Endothelial cell (in vitro differentiated cells): ENCODE data around the gene SLC12A8. TPM values are rescaled to one million over a fixed set of nuclear protein-coding genes. Genes with fewer than 3 reads are reported as not detected.

ENCODE experiments used
- DNase-seq: peaks from one replicate; pipeline ENCODE4 v3.0.0; 2021; ENCODE audit warnings: low spot score
- H3K27ac Mint-ChIP-seq: one replicate; pipeline ENCODE4 v1.8.0; 2021; ENCODE audit warnings: mixed read lengths, inconsistent platforms; ENCODE audit not compliant: unreplicated experiment
- H3K27me3 Mint-ChIP-seq: one replicate; pipeline ENCODE4 v1.8.0; 2021; ENCODE audit warnings: mild to moderate bottlenecking, moderate library complexity, mixed read lengths, inconsistent platforms; ENCODE audit not compliant: unreplicated experiment
- H3K36me3 Mint-ChIP-seq: one replicate; pipeline ENCODE4 v1.8.0; 2021; ENCODE audit warnings: mild to moderate bottlenecking, low read depth, mixed read lengths, inconsistent platforms; ENCODE audit not compliant: unreplicated experiment
- H3K4me1 Mint-ChIP-seq: one replicate; pipeline ENCODE4 v1.8.0; 2021; ENCODE audit warnings: mild to moderate bottlenecking, mixed read lengths, inconsistent platforms; ENCODE audit not compliant: unreplicated experiment
- H3K4me3 Mint-ChIP-seq: one replicate; pipeline ENCODE4 v1.8.0; 2021; ENCODE audit warnings: mild to moderate bottlenecking, mixed read lengths, inconsistent platforms; ENCODE audit not compliant: unreplicated experiment
- H3K9me3 Mint-ChIP-seq: one replicate; pipeline ENCODE4 v1.8.0; 2021; ENCODE audit warnings: mixed read lengths, inconsistent platforms; ENCODE audit not compliant: unreplicated experiment
- total RNA-seq: library from RNA; stranded (reverse); fragmentation: NEBNext Ultra II Directional; extraction: Animal tissue kit (Norgen Biotek cat#: 25700); gene quantifications from one replicate; pipeline ENCODE4 v1.2.1, GENCODE V29; 2021; ENCODE audit not compliant: unreplicated experiment
- TF ChIP-seq, protein P1 (sequence below): fragments of 200-600 bp; sonication (generic); IDR thresholded peaks from one replicate; pipeline ENCODE4 v1.5.0; 2021; ENCODE audit warnings: antibody characterized with exemption; ENCODE audit not compliant: unreplicated experiment

The SLC12A8 gene
- total RNA-seq, 1 donor from 2014 or later = 0.54 TPM

DNA sequence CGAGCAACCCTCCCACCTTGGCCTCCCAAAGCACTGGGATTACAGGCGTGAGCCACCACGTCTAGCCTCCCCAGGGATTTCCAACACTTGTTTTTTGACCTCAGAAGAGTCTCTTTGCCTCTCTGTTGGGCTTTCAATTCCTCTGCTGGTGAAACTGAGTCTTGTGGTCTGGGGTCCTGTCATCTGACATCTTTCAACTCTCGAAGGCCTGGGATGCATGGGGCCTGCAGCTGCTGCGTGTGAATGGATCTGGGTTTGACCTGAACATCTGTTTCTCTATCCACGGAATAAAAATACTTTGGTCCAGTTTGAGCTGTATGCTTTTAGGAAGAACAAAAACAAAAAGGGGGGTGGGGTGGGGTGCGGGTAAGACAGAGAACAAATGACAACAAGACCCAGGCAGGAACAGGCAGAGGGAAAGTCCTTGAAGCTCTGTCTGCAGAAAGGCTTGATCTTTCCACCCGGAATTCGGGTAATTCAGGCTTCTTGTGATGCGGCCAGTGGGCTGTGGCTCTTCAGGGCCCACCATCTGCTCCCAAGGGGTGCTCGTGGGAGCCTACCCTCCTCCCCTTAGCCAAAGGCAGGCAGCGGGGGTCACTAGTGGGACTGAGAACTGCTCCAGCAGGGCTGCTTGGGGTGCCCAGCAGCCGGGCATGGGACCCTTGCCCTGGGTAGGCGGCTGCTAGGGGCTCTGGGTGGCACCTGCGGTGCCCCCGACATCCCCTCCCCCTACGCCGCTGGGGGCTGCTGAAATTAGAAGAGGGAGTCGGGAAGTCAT is 71.5 kb downstream of the SLC12A8 start:
- no peak overlapping the region for H3K4me3 Mint-ChIP-seq
- no peak for DNase-seq
- H3K4me1 Mint-ChIP-seq = peaks cover 34% of the 10 kb centered on the region
- peaks cover 6% of the 10 kb centered on the region for H3K27me3 Mint-ChIP-seq
- H3K9me3 Mint-ChIP-seq = no peaks in the 10 kb centered on the region
- H3K36me3 Mint-ChIP-seq = peaks cover 7% of the 10 kb centered on the region
- H3K27ac Mint-ChIP-seq = no peak overlapping the region
- TF ChIP-seq, protein P1, sequence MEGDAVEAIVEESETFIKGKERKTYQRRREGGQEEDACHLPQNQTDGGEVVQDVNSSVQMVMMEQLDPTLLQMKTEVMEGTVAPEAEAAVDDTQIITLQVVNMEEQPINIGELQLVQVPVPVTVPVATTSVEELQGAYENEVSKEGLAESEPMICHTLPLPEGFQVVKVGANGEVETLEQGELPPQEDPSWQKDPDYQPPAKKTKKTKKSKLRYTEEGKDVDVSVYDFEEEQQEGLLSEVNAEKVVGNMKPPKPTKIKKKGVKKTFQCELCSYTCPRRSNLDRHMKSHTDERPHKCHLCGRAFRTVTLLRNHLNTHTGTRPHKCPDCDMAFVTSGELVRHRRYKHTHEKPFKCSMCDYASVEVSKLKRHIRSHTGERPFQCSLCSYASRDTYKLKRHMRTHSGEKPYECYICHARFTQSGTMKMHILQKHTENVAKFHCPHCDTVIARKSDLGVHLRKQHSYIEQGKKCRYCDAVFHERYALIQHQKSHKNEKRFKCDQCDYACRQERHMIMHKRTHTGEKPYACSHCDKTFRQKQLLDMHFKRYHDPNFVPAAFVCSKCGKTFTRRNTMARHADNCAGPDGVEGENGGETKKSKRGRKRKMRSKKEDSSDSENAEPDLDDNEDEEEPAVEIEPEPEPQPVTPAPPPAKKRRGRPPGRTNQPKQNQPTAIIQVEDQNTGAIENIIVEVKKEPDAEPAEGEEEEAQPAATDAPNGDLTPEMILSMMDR = no peak

DNA sequence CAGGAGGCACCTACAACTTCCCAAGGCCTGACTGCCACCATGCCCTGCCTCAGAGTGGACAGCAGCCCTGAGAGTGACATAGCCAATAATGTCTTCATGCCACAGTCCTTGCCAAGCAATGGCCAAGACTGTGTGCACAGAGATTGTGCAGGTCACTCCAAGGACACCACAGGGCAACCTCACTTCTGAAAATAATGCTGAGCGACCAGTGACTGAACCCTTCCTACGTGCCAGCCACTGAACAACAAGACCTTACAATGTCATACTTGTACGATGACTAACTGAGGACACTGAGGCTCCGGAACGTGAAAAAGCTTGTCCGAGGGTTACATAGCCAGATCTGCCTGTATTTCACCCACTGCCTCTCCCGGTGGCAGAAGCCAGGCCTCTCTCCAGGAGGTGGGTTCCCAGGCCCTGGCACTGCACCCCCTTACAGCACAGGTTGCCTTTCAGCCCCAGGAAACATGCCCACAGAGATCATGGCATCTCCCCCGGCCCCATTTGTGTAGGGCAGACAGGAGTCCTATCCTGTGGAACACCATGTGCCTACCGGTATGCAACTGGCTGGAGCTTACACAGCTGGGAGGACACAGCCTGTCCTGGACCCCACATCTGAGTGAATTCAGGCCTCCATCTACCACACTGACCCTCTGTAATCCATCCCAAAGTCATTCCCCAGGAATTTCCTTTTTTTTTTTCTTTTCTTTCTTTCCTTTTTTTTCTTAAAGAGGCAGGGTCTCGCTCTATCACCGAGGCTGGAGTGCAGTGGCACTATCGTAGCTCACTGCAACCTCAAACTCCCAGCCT is 72.3 kb downstream of the SLC12A8 start:
- Mint-ChIP-seq H3K36me3 (peaks cover 7% of the 10 kb centered on the region), H3K4me3 (no peak overlapping the region), H3K27ac (no peak overlapping the region), H3K9me3 (no peaks in the 10 kb centered on the region), H3K4me1 (peaks cover 34% of the 10 kb centered on the region), H3K27me3 (peaks cover 6% of the 10 kb centered on the region)
- TF ChIP-seq, protein P1 = no peak
- no peak for DNase-seq

DNA sequence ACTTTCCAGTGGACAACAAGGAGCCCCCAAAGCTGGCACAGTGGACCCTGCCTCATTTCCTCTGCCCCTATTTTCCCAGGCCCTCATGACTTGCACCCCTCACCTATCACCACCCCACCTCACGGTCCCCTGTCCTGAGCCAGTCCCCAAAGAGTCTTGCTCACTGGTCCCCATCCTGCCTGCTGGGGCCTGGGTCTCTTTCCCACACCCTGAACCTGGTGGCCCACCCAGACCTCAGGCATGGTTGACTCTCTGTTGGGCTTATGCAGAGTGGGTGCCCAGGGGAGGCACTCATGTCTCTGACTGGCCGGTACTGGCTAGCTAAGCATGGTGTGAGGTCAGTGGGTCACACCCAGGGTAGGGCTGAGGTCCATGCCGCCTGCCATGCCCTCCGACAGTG is 73.2 kb downstream of the SLC12A8 start:
- TF ChIP-seq, protein P1 = no peak
- H3K27ac Mint-ChIP-seq = no peak overlapping the region
- no peaks in the 10 kb centered on the region for H3K9me3 Mint-ChIP-seq
- no peak for DNase-seq
- H3K27me3 Mint-ChIP-seq = peaks cover 3% of the 10 kb centered on the region
- peaks cover 7% of the 10 kb centered on the region for H3K36me3 Mint-ChIP-seq
- peaks cover 29% of the 10 kb centered on the region for H3K4me1 Mint-ChIP-seq
- no peak overlapping the region for H3K4me3 Mint-ChIP-seq

DNA sequence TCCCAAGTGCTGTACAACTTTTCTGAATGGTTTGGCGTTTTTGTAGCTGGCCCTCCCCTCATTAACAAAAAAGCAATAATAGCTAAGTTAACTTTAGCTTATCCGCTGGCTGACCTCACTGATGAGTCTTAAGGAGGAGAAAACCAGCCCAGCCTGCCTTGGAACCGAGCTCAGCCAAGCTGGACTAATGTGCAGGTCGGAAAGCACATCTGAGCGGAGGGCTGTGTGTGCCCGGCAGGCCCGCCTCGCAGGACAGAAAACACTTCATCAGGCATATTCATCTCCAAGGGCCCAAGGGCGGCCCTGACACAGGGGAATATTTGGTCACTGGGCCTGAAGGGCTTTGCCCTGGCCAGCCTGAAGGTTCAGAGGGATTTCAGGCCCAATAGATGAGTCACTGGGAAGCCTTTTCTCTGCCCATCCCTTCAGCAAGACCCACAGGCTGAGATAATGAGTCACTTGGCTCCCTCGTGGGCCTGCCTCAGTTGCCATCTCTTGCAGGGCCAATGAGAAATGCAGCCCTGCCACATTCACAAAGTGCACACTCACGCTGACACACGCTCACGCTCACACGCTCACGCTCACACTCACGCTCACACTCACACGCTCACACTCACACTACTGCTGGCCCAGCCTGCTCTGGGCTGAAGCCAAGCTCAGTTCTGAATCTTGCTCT is 75.1 kb downstream of the SLC12A8 start:
- TF ChIP-seq, protein P1 = no peak
- Mint-ChIP-seq H3K36me3 (peaks cover 7% of the 10 kb centered on the region), H3K4me3 (no peak overlapping the region), H3K9me3 (no peaks in the 10 kb centered on the region), H3K27me3 (peaks cover 2% of the 10 kb centered on the region), H3K27ac (no peak overlapping the region), H3K4me1 (peaks cover 15% of the 10 kb centered on the region)
- DNase-seq = no peak
